Measurements from ENCODE around the gene AASS. TPM values are rescaled to one million over a fixed set of nuclear protein-coding genes. Genes with fewer than 3 reads are reported as not detected.

Gene AASS
- total RNA-seq, 4 donors from 2014 or later = 50.7 to 92.7 (median 68.1) TPM

GRCh38 chr7:122123746-122124145 lies 20.3 kb downstream of the AASS start:
- DNase-seq (ENCODE audit: low spot score) (no peak), ATAC-seq (ENCODE audit: low FRiP score) (no peak)
- no peak for TF ChIP-seq CTCF (IDR thresholded peaks at IDR 0.05)

- ATAC-seq (ENCODE audit: low FRiP score) (no peak), DNase-seq (ENCODE audit: low spot score) (no peak)
- TF ChIP-seq CTCF (IDR thresholded peaks at IDR 0.05) = no peak
Measured at GRCh38 chr7:122118757-122119156, 25.3 kb downstream of the AASS start.

- ATAC-seq (ENCODE audit: low FRiP score) (no peak), DNase-seq (ENCODE audit: low spot score) (no peak)
- no peak for TF ChIP-seq CTCF (IDR thresholded peaks at IDR 0.05)
Measured at GRCh38 chr7:122103064-122103463, 41.0 kb downstream of the AASS start.

- DNase-seq (ENCODE audit: low spot score) = no peak
- no peak for TF ChIP-seq CTCF (IDR thresholded peaks at IDR 0.05)
- ATAC-seq (ENCODE audit: low FRiP score) = no peak
Measured at GRCh38 chr7:122100021-122100420, 44.0 kb downstream of the AASS start.

DNA sequence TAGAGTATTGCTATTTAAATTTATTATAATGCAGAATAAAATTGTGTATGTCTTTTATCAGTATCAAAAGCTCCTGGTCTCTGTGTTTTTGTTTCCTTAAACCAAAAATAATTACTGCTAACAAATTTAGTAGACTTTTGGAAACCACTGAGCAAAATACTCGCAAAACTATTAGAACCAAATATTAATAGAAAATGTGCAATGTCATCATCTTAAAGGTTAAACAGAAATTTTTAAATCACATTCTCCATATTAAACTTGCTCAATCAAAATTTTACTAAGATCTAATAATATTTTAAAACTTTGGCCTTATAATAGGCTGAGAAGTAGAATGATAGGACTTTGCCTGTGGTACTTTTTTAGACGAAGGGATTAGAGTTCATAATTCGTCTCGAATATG lies 48.4 kb downstream of the AASS start:
- no peak for TF ChIP-seq CTCF (IDR thresholded peaks at IDR 0.05)
- no peak for ATAC-seq (ENCODE audit: low FRiP score)

DNA sequence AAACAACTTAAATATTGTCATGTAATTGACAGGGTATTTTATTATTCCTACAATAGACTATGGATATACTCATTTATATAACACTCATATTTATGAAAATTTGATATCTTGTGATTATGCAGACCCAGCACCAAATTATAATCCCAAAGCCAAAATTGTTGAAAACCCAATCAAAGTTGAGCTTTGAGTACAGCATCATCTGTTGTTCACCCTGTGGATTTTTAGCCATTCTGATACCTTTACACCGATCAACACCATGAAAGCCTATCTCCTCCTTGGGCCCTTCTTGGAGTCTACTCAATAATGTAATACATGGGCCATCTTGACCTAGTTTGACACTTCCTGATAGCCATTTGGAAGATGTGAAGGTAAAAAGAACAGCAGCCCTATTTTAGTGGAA lies 49.5 kb downstream of the AASS start:
- no peak for ATAC-seq (ENCODE audit: low FRiP score)
- DNase-seq (ENCODE audit: low spot score) = no peak
- TF ChIP-seq CTCF (IDR thresholded peaks at IDR 0.05) = no peak

More for the DNA sequence above, 48.4 kb downstream of the AASS start:
- no peak for DNase-seq (ENCODE audit: low spot score)

DNA sequence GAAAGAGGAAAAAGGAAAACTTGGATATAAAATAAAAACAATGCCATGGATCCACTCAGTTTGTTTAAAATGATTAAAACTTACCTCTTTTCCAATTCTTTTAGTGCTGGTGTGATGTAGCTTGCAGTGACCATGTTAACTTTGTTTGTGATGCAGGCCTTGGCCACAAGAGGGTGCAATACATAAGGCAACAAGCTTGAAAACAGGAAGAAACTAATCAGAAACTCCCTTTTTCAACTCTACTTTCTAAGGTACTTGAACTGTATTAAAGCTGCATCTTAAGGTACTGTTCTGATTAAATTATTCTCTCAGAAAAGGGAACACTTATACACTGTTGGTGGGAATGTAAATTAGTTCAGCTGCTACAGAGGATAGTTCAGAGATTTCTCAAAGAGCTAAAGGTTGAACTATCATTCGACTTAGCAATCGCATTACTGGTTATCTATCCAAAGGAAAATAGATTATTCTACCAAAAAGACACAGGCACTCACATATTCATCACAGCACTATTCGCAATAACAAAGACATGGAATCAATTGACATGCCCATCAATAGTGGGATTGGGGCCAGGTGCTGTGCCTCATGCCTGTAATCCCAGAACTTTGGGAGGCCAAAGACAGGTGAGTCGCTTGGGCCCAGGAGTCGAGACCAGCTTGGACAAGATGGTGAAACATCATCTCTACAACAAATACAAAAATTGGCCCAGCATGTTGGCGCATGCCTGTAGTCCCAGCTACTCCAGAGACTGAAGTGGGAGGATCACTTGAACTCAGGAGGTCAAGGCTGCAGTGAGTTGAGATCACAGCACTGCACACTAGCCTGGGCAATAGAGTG lies 50.9 kb downstream of the AASS start:
- TF ChIP-seq CTCF (IDR thresholded peaks at IDR 0.05) = no peak
- peak; percentile 63 for DNase-seq (ENCODE audit: low spot score)
- ATAC-seq (ENCODE audit: low FRiP score) = no peak

All from omental fat pad (tissue), 4 donors.